Erythroblast (primary cell): ENCODE results near the gene TMEM51.

ENCODE experiments used
- DNase-seq, 2 experiments: peaks; one replicate each; lab custom pipeline; 2025; lab: John Stamatoyannopoulos, UW
- GATA1 ChIP-seq: IDR thresholded peaks from 2 replicates; pipeline ENCODE4 v1.6.1; 2011; ENCODE audit warnings: low read depth, mild to moderate bottlenecking, control low read depth, low read length, moderate library complexity
- POLR2A ChIP-seq: IDR thresholded peaks from 2 replicates; pipeline ENCODE4 v1.6.1; 2011; ENCODE audit warnings: mild to moderate bottlenecking, low read length

Gene TMEM51

GRCh38 chr1:15185617-15186016 lies 32.1 kb downstream of the TMEM51 start:
- DNase-seq: no peak
- TF ChIP-seq GATA1: no peak
- no peak for TF ChIP-seq POLR2A

DNA sequence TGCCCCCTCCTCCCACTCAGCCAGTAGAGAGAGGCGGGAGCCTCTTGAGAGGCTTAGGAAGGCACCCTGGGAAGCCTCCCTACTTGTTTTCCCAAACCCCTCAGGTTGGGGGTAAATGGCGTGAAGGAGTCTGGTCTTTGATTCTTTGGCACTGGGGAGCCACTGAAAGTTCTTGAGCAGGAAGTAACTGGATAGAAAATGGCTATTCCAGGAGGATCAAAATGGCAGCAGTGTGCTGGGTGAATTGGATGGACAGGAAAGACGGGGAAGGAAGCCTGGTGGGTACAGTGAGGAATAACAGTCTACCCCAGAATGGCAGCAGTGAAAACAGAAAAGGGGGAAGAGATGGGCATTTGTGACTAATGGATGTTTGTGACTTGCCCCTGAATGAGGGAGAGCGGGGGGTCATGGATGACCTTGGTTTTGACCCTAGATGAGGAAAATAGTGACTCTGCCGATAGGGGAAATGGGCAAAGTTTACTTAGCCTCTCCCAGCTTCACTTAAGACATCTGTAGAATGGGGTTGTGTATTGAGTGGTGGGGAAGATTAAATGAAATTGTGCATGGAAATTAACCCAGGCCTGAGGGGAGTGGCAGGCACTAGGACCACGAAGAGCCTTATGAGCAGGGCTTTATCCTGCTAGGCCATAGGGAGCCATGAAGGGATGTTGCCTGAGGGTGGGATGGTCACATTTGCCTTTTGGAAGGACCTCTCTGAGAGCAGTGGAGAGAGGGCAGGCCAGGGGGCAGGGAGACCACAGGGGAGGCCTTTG lies 32.7 kb downstream of the TMEM51 start:
- no peak for TF ChIP-seq POLR2A
- TF ChIP-seq GATA1: no peak
- no peak for DNase-seq

DNA sequence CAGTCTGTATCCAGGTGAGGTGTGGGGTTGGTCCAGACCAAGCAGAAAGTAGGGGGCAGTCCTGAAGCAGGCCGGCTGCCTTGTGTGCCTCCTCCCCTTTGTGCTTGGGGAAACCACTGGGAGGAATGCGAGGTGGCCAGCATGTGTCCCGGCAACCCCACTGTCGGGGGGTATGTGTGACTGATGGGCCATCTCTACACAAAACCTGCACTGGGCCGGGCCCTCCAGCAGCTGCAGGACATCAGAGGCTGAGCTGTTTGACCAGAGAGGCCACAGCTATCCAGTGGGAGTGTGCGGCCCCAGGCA lies 33.3 kb downstream of the TMEM51 start:
- TF ChIP-seq POLR2A (no peak), GATA1 (no peak)
- DNase-seq: no peak

- TF ChIP-seq GATA1: no peak
- no peak for TF ChIP-seq POLR2A
- no peak for DNase-seq
Measured at GRCh38 chr1:15187175-15188129, 33.9 kb downstream of the TMEM51 start.

DNA sequence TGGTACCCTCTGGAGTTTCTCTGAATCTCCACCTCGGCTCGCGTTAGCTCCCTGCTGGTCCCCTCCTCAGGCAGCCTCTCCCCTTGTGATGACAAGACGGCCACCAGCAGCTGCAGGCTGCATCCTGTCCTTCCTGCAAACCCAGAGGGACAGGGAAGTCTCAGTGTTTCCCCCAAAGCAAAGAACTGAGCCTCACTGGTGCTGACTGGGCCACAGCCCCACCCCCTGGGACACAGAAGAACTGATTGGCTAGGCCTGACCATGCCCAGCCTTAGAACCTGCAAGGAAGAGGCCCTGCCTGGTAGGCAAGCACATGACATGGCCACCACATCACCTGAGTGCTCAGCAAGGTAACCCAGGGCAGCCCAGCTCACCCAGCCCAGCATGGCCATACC lies 34.6 kb downstream of the TMEM51 start:
- TF ChIP-seq POLR2A (no peak), GATA1 (no peak)
- no peak for DNase-seq

DNA sequence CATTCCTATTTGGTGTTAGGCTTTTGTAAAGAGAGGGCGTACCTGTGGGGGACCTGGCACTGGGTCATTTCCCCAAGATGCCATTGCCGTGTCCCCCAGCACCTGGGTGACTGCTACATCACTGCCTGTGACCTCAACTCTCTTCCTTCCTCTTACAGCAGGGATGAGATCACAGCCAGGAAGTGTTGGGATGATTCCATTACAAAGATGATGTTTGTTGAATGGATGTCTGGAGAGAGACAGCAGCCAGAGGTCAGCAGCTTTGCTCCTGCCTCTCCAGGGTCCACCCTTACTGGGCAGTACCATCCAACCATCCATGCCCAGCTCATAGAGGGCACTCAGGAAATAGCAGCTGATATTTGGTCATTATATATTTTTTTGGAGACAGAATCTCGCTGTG lies 35.1 kb downstream of the TMEM51 start:
- no peak for TF ChIP-seq POLR2A
- TF ChIP-seq GATA1: no peak
- no peak for DNase-seq

- no peak for TF ChIP-seq GATA1
- no peak for TF ChIP-seq POLR2A
Measured at GRCh38 chr1:15189692-15190370, 36.3 kb downstream of the TMEM51 start.

GRCh38 chr1:15191267-15191666 lies 37.7 kb downstream of the TMEM51 start:
- no peak for DNase-seq
- TF ChIP-seq GATA1 (no peak), POLR2A (no peak)

More at GRCh38 chr1:15189692-15190370, 36.3 kb downstream of the TMEM51 start:
- no peak for DNase-seq

DNA sequence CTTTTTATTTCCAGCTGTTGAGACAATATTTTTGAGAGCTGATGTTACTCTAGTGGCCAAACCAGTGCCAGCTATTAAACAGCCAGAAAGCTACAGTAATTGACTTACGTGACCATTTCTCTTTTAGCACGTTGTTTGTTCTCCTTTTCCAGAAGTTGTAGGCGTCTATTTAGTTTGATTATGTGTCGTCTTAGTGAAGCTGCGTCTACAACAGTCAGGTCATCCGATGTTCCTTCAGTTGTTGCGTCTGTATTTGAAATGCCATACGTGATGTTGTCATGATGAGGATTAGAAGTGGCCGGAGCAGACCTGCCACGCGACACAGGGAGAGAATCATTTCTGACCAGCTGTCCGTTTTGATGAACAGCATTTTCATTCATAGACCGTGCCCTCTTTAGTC lies 38.2 kb downstream of the TMEM51 start:
- DNase-seq: no peak
- no peak for TF ChIP-seq POLR2A
- no peak for TF ChIP-seq GATA1

DNA sequence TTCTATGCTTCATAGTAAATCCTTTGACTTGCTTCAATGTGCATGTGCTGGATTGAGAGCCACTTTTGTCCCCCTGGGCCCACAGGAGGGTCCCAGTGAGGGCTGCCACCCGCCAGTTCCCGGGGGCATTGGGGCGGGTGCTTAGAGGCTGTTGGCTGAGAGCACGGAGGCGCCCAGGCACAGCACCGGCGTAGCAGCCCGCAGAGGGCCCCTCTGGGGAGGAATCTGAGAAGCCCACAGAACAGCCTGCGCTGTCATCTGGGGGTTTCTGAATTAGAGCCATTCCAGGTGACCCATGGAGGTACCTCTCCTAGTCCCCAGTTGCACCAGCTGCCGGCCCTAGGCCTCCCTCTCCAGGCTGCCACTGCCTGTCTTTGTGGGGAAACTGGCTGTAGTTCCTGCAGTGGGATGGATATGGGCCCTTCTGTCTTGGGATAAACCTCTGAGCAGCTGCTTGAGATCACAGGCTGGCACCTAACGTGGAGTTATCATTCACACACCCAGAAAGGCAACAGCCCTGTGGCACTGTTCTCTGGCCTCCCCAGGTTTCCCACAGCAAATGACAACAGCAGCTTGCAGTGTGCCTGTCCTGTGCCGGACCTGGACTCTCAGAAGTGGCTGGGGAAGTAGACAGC lies 39.5 kb downstream of the TMEM51 start:
- TF ChIP-seq POLR2A (no peak), GATA1 (no peak)
- no peak for DNase-seq

- DNase-seq: no peak
- TF ChIP-seq POLR2A (no peak), GATA1 (no peak)
Measured at GRCh38 chr1:15195420-15196052, 42.0 kb downstream of the TMEM51 start.

DNA sequence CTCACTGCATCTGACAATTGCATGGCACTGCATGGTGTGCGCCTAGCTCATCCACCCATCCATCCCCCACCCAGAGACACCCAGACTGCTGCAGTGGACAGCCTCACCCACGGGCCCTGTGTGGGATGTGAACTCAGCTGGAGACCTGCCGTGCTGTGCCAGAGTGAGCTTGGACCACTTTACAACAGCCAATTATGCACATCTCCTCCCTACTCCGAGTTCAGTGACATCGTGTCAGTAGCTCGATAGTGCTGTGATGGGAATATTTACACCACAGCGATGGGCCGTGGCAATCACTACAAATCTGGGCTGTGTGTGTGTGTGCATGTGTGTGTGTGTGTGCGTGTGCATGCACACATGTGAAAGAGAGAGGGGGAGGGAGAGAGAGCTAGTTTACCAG lies 42.5 kb downstream of the TMEM51 start:
- no peak for TF ChIP-seq POLR2A
- TF ChIP-seq GATA1: no peak

More for the DNA sequence above, 42.5 kb downstream of the TMEM51 start:
- no peak for DNase-seq
